Panc1 (cell line): ENCODE data around the gene NCR3LG1.

ENCODE experiments used
- CTCF ChIP-seq: fragments of 450-650 bp; IDR thresholded peaks from 2 replicates; pipeline ENCODE4 v1.5.1; 2017; ENCODE audit warnings: mild to moderate bottlenecking
- POLR2AphosphoS5 ChIP-seq: IDR thresholded peaks from 2 replicates; pipeline ENCODE4 v1.6.1; 2012; ENCODE audit warnings: mild to moderate bottlenecking, low read depth, low read length, moderate library complexity
- REST ChIP-seq, 2 experiments: IDR thresholded peaks; 2 replicates each; pipeline ENCODE4 v1.6.1; 2011 to 2012; ENCODE audit warnings: low read depth in 2 of 2, control low read depth in 1 of 2, low read length in 1 of 2, mild to moderate bottlenecking in 1 of 2, moderate library complexity in 1 of 2; ENCODE audit not compliant: insufficient read depth in 1 of 2
- SIN3A ChIP-seq: IDR thresholded peaks from 2 replicates; pipeline ENCODE4 v1.6.1; 2012; ENCODE audit warnings: low read depth, mild to moderate bottlenecking, low read length, moderate library complexity, borderline replicate concordance; ENCODE audit not compliant: insufficient read depth

GRCh38 chr11:17401841-17402240 is 50.2 kb downstream of the NCR3LG1 start:
- no peak for TF ChIP-seq SIN3A
- no peak for TF ChIP-seq CTCF
- no peak for TF ChIP-seq POLR2AphosphoS5
- no peak for TF ChIP-seq REST (IDR thresholded peaks at IDR 0.05; ENCODE audit: insufficient read depth in 1 of 2, low read depth in 2 of 2, low read length in 1 of 2)
